NCI-H2029 (cell line): ENCODE results near the gene EXOC2.

Experiments used
- DNase-seq: peaks from one replicate; lab custom pipeline; 2025; lab: John Stamatoyannopoulos, UW

EXOC2 gene

GRCh38 chr6:692858-693722, at the start of gene EXOC2:
Gene EXOC2 (minus strand): TSS chr6:693139. CDS start chr6:637818, 55,321 bp downstream.
- peak; percentile 91 for DNase-seq

GRCh38 chr6:741410-742339, 48.7 kb upstream of the EXOC2 start:
- DNase-seq: no peak

GRCh38 chr6:736657-737446, 43.9 kb upstream of the EXOC2 start:
- no peak for DNase-seq

- no peak for DNase-seq
These were observed 40.7 kb upstream of the EXOC2 start for GRCh38 chr6:733431-734219.

GRCh38 chr6:731924-732323, 39.0 kb upstream of the EXOC2 start:
- no peak for DNase-seq

- no peak for DNase-seq
These were observed 36.8 kb upstream of the EXOC2 start for GRCh38 chr6:729606-730320.

GRCh38 chr6:727856-728255, 34.9 kb upstream of the EXOC2 start:
- no peak for DNase-seq

- DNase-seq: no peak
These were observed 30.6 kb upstream of the EXOC2 start for GRCh38 chr6:723540-723939.

GRCh38 chr6:722608-723007, 29.7 kb upstream of the EXOC2 start:
- DNase-seq: no peak

GRCh38 chr6:722077-722524, 29.2 kb upstream of the EXOC2 start:
- DNase-seq: peak; percentile 88

- no peak for DNase-seq
These were observed 25.4 kb upstream of the EXOC2 start for GRCh38 chr6:718345-718744.

- DNase-seq: no peak
These were observed 24.2 kb upstream of the EXOC2 start for GRCh38 chr6:717135-717534.

GRCh38 chr6:715709-716491, 23.0 kb upstream of the EXOC2 start:
- peak; percentile 53 for DNase-seq

- DNase-seq: no peak
These were observed 21.2 kb upstream of the EXOC2 start for GRCh38 chr6:714100-714499.

- no peak for DNase-seq
These were observed 20.4 kb upstream of the EXOC2 start for GRCh38 chr6:713351-713750.

- no peak for DNase-seq
These were observed 19.9 kb upstream of the EXOC2 start for GRCh38 chr6:712805-713204.

GRCh38 chr6:711925-712324, 19.0 kb upstream of the EXOC2 start:
- DNase-seq: no peak

GRCh38 chr6:710601-711571, 17.9 kb upstream of the EXOC2 start:
- peak; percentile 83 for DNase-seq
